GM06990 (cell line): Measurements from ENCODE around the gene RBMS1.

ENCODE experiments used
- DNase-seq: peaks from one replicate; pipeline ENCODE4 v3.0.0-alpha.2; 2011; ENCODE audit not compliant: insufficient read length; ENCODE audit errors: extremely low read depth
- H3K27me3 ChIP-seq: replicated peaks from 2 replicates; pipeline ENCODE4 v1.6.0; 2011; ENCODE audit warnings: low read length; ENCODE audit not compliant: control insufficient read depth, insufficient read depth
- H3K36me3 ChIP-seq: 2 replicates; pipeline ENCODE4 v1.5.1; 2011; ENCODE audit warnings: low read length; ENCODE audit not compliant: control insufficient read depth, insufficient read depth
- H3K4me3 ChIP-seq: replicated peaks from 2 replicates; pipeline ENCODE4 v1.5.1; 2011; ENCODE audit warnings: low read depth, mild to moderate bottlenecking, control low read depth, low read length
- CTCF ChIP-seq: IDR thresholded peaks from 2 replicates; pipeline ENCODE4 v1.5.1; 2011; ENCODE audit warnings: low read length, control low read depth, mild to moderate bottlenecking, inconsistent platforms; ENCODE audit not compliant: insufficient read depth, poor library complexity, severe bottlenecking

RBMS1 gene

DNA sequence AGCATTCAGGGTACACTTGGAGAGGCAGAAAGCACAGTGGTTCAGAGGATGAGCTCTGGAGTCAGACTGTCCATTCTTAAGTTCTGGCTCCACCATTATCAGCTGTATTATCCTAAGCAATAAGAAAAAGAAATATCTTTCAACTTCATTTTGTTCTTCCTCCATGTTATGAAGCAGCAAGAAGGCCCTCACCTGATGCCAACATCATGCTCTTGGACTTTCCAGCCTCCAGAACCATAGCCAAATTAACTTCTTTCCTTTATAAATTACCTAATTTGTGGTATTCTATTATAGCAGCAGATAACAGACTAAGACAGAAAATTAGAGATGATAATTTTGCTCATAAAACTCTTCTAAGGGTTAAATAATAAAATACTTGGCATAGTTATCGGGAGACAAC lies 137.1 kb downstream of the RBMS1 start:
- no peak for TF ChIP-seq CTCF
- no peak for DNase-seq
- Histone ChIP-seq H3K27me3 (no peaks in the 10 kb centered on the region), H3K4me3 (no peak overlapping the region), H3K36me3 (no peaks in the 10 kb centered on the region)

DNA sequence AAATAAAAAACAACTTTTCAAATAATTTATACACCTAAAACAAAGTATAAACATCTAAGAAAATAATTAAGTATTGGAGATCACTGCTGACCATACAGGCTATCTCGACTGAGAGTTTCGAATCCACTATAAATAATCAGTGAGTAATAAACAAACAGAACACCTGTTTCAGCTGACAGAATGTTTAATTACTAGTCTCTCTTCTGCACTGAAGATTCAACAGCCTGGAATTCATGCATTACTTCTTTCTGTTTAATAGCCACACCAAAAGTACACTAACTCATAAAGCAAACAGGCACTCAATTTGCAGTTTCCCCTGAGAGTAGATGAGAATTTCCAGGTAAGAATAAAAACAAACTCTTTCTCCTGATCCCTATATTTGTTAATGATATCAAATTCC lies 138.5 kb downstream of the RBMS1 start:
- no peaks in the 10 kb centered on the region for H3K36me3 ChIP-seq
- no peak overlapping the region for H3K4me3 ChIP-seq
- no peak for TF ChIP-seq CTCF
- DNase-seq = no peak
- H3K27me3 ChIP-seq = no peaks in the 10 kb centered on the region

- no peaks in the 10 kb centered on the region for H3K27me3 ChIP-seq
- H3K4me3 ChIP-seq = no peak overlapping the region
- DNase-seq = no peak
- H3K36me3 ChIP-seq = no peaks in the 10 kb centered on the region
- TF ChIP-seq CTCF = no peak
These were observed 138.9 kb downstream of the RBMS1 start for GRCh38 chr2:160354677-160355076.

- DNase-seq = no peak
- Histone ChIP-seq H3K27me3 (no peaks in the 10 kb centered on the region), H3K4me3 (no peak overlapping the region), H3K36me3 (no peaks in the 10 kb centered on the region)
- TF ChIP-seq CTCF = no peak
These were observed 139.8 kb downstream of the RBMS1 start for GRCh38 chr2:160353813-160354212.

DNA sequence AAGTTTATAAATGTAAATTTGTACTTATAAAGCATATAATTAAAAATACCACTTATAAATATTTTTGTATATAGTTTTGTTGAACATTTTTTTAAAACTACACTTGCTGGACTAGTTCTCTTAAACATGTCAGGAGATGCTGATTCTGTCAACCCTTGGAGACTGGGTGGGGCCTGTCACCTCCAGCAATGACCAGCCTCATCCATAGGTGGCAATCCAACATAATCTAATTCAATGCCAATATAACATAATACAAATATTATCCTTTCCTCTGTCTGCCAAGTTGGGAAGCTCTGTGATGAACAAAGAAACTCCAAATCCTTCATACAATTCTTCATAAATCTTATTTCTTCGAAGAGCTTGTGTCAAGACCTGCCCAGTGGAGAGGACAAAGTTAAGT lies 140.4 kb downstream of the RBMS1 start:
- H3K36me3 ChIP-seq = no peaks in the 10 kb centered on the region
- no peak for DNase-seq
- H3K4me3 ChIP-seq = no peak overlapping the region
- H3K27me3 ChIP-seq = no peaks in the 10 kb centered on the region
- peak; percentile 31 for TF ChIP-seq CTCF

GRCh38 chr2:160352500-160352899 lies 141.1 kb downstream of the RBMS1 start:
- Histone ChIP-seq H3K36me3 (no peaks in the 10 kb centered on the region), H3K27me3 (no peaks in the 10 kb centered on the region), H3K4me3 (no peak overlapping the region)
- no peak for DNase-seq
- TF ChIP-seq CTCF = no peak
